ENCODE data around the gene MARCHF5. TPM values are rescaled to one million over a fixed set of nuclear protein-coding genes. Genes with fewer than 3 reads are reported as not detected.
"Not testable (repeated sequence)": the region's sequence is repeated elsewhere in the genome, so short reads cannot be mapped to it uniquely, and the experiment has no call there.

Gene MARCHF5
- total and polyA plus RNA-seq, 8 donors = 4.2 to 26.5 (median 13.1) TPM

DNA sequence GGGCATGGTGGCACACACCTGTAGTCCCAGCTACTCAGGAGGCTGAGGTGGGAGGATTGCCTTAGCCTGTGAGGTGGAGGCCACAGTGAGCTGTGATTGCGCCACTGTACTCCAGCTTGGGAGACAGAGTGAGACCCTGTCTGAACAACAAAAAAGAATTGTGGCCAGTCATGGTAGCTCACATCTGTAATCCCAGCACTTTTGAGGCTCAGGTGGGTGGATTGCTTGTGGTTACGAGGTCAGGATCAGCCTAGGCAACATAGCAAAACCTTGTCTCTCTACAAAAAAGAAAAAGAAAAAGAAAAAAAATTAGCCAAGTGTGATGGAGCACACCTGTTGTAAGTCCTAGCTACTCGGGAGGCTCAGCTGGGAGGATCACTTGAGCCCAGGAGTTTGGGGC lies 22.8 kb downstream of the MARCHF5 start:
- FAIRE-seq = no peak
- H3K9me3 ChIP-seq = no peaks in the 10 kb centered on the region
- no peaks in the 10 kb centered on the region for H3K4me1 ChIP-seq
- intact Hi-C loops (cut with DNase I) = no loop called here
- no peak overlapping the region for H3K4me3 ChIP-seq
- H3K36me3 ChIP-seq = peaks cover 0 to 4% (median 0%) of the 10 kb centered on the region in 3 donors
- H3K27me3 ChIP-seq = no peaks in the 10 kb centered on the region
- 94 to 99% methylated on average over 3 of the region's 3 CpGs for WGBS, 2 donors
- ATAC-seq = no peak
- H3K27ac ChIP-seq = no peak overlapping the region
- TF ChIP-seq, protein P1, sequence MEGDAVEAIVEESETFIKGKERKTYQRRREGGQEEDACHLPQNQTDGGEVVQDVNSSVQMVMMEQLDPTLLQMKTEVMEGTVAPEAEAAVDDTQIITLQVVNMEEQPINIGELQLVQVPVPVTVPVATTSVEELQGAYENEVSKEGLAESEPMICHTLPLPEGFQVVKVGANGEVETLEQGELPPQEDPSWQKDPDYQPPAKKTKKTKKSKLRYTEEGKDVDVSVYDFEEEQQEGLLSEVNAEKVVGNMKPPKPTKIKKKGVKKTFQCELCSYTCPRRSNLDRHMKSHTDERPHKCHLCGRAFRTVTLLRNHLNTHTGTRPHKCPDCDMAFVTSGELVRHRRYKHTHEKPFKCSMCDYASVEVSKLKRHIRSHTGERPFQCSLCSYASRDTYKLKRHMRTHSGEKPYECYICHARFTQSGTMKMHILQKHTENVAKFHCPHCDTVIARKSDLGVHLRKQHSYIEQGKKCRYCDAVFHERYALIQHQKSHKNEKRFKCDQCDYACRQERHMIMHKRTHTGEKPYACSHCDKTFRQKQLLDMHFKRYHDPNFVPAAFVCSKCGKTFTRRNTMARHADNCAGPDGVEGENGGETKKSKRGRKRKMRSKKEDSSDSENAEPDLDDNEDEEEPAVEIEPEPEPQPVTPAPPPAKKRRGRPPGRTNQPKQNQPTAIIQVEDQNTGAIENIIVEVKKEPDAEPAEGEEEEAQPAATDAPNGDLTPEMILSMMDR (IDR thresholded peaks at IDR 0.05) = no peak
- DNase-seq = no peak

DNA sequence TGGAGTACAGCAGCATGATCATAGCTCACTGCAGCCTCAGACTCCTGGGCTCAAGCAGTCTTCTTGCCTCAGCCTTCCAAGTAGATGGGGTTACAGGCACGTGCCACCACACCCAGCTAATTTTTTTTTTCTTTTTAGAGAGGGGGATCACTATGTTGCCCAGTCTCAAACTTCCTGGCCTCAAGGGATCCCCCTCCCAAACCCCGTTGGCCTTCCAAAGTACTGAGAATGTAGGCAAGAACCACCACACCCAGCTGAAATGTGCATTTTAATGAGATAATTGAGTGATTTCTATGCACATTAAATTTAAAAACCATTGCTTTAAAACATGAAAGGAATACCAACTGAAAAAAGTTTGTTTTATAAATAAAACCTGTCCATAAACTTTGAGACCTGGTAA lies 25.6 kb downstream of the MARCHF5 start:
- Histone ChIP-seq H3K27ac (no peak overlapping the region), H3K4me3 (no peak overlapping the region), H3K36me3 (no peaks in the 10 kb centered on the region), H3K9me3 (no peaks in the 10 kb centered on the region), H3K4me1 (no peaks in the 10 kb centered on the region), H3K27me3 (no peaks in the 10 kb centered on the region)
- WGBS, 2 donors = 87 to 88% methylated on average over 2 of the region's 2 CpGs
- no peak for DNase-seq
- ATAC-seq = no peak
- intact Hi-C loops (cut with DNase I) = no loop called here
- FAIRE-seq = no peak
- TF ChIP-seq, protein P1 (IDR thresholded peaks at IDR 0.05) = no peak

DNA sequence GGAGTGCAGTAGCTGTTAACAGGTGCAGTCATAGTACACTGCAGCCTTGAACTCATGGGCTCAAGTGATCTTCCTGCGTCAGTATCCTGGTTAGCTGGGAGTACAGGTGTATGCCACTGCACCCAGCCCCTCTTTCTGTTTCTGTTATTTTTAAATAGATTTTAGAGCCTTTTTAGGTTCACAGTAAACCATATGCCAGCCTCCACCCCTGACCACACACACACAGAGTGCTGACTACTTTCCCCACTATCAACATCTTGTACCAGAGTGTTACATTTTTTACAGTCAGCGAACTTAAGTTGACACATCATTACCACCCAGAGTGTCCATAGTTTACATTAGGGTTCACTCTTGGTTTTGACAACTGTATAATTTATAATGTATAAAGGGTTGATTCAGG lies 32.1 kb downstream of the MARCHF5 start:
- no peak for FAIRE-seq
- peaks cover 7 to 8% (median 8%) of the 10 kb centered on the region in 3 donors for H3K4me1 ChIP-seq
- H3K27me3 ChIP-seq = no peaks in the 10 kb centered on the region
- H3K36me3 ChIP-seq = no peaks in the 10 kb centered on the region
- no peak for DNase-seq
- no peak overlapping the region for H3K27ac ChIP-seq
- H3K9me3 ChIP-seq = no peaks in the 10 kb centered on the region
- TF ChIP-seq, protein P1 (IDR thresholded peaks at IDR 0.05) = no peak
- WGBS, 2 donors = 89 to 93% methylated on average over 2 of the region's 2 CpGs
- H3K4me3 ChIP-seq = no peak overlapping the region
- intact Hi-C loops (cut with DNase I) = no loop called here
- peak in 1 of 4 donors; percentile 41 for ATAC-seq

DNA sequence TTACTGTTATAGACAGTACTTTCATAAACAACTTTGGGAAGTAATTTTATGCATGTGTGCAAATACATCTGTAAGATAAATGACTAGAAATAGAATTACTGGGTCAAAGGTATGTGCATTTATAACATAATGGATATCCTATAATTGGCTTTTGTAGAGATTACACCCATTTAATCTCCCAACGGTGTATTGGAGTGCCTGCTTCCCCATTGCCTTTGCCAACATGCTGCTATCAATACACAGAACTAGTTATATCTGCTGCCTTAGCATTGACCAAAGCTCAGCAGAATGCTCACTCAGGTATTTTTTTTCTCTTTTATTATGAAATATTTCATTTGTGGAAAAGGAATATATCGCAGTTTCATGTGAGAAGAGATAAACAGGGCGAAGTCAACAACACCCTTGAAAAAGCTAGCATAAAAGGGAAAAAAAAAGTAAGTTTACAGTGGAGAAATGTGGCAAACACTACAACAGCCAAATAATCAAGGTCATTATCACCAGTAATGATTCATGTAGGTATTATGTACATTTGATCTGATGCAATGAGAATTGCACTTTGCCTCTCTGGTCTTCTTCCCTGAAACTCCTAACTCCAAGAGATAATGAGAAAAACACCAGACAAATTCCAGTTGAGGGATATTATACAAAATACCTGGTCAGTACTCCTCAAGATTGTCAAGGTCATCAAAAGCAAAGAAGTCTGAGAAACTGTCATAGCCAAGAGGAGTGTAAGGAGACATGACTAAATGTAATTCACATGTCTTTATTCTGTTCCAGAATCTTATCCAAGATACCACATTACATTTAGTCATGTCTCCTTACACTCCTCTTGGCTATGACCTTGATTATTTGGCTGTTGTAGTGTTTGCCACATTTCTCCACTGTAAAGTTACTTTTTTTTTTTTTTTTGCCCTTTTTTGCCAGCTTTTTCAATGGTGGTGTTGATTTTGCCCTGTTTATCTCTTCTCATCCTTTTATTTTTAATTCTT lies 36.8 kb downstream of the MARCHF5 start:
- ATAC-seq = peak in 3 of 4 donors; percentile 56 to 67 (median 56)
- TF ChIP-seq, protein P1 (IDR thresholded peaks at IDR 0.05) = no peak
- 36 to 45% methylated on average over 3 of the region's 3 CpGs for WGBS, 2 donors
- intact Hi-C loops (cut with DNase I) = no loop called here
- DNase-seq = no peak
- Histone ChIP-seq H3K36me3 (no peaks in the 10 kb centered on the region), H3K9me3 (no peaks in the 10 kb centered on the region), H3K4me3 (no peak overlapping the region), H3K4me1 (peaks cover 20 to 22% (median 20%) of the 10 kb centered on the region in 3 donors), H3K27ac (no peak overlapping the region), H3K27me3 (no peaks in the 10 kb centered on the region)
- FAIRE-seq = peak; percentile 26

DNA sequence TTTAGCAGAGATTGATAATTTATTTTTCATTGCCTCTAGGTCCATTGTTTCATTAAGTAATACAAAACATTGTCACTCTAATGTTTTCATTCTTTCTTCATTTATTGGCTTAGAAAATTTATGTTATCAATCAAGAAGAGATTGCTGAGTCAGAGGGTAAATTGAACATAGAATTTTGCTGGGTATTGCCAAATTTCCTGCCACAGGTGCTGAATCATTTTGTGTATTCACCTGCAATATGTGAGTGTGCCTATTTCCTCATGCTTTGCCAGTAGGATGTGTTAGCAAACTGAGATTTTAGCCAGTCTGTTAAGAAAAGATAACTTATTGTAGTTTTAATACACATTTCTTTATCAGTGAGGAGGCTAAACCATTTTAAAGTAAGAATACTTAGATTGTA lies 38.0 kb downstream of the MARCHF5 start:
- intact Hi-C loops (cut with DNase I) = no loop called here
- H3K4me3 ChIP-seq = no peak overlapping the region
- H3K4me1 ChIP-seq = peaks cover 20 to 22% (median 20%) of the 10 kb centered on the region in 3 donors
- no peaks in the 10 kb centered on the region for H3K27me3 ChIP-seq
- ATAC-seq (peak; percentile 63 to 83 (median 78)), DNase-seq (peak in 1 of 6 donors; percentile 17), FAIRE-seq (no peak)
- H3K9me3 ChIP-seq = no peaks in the 10 kb centered on the region
- TF ChIP-seq, protein P1 (IDR thresholded peaks at IDR 0.05) = no peak
- no peak overlapping the region for H3K27ac ChIP-seq
- H3K36me3 ChIP-seq = no peaks in the 10 kb centered on the region

DNA sequence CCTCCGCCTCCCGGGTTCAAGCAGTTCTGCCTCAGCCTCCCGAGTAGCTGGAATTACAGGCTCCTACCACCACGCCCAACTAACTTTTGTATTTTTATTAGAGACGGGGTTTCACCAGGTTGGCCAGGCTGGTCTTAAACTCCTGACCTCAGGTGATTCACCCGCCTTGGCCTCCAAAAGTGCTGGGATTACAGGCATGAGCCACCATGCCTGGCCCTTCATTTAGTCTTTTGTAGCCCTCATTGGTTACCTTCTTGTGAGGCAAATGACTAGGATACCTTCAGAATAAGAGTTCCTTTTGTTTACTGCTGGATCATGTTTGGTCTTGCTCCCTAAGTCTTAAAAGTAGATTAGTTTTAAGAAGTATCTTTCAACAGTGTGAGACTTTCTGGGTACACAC lies 39.0 kb downstream of the MARCHF5 start:
- intact Hi-C loops (cut with DNase I); H3K27ac ChIP-seq; H3K9me3 ChIP-seq; FAIRE-seq; ATAC-seq; DNase-seq; H3K36me3 ChIP-seq; H3K4me3 ChIP-seq; H3K27me3 ChIP-seq: not testable (repeated sequence)
- peaks cover 20 to 22% (median 20%) of the 10 kb centered on the region in 3 donors for H3K4me1 ChIP-seq
- WGBS, 2 donors = 94 to 96% methylated on average over 6 of the region's 6 CpGs

Measured in pancreas (tissue), 10 donors.